GM21390 (cell line): ENCODE measurements around the gene DNMBP.
"Not testable (repeated sequence)": the region's sequence is repeated elsewhere in the genome, so short reads cannot be mapped to it uniquely, and the experiment has no call there.

Experiments used
- ATAC-seq: cut with Tn5 transposase; IDR thresholded peaks from one replicate; pipeline ENCODE4 v1.9.1; 2021; ENCODE audit not compliant: unreplicated experiment

Gene DNMBP

GRCh38 chr10:100020142-100020885 lies 10.6 kb upstream of the DNMBP start:
- ATAC-seq: peak; percentile 86

DNA sequence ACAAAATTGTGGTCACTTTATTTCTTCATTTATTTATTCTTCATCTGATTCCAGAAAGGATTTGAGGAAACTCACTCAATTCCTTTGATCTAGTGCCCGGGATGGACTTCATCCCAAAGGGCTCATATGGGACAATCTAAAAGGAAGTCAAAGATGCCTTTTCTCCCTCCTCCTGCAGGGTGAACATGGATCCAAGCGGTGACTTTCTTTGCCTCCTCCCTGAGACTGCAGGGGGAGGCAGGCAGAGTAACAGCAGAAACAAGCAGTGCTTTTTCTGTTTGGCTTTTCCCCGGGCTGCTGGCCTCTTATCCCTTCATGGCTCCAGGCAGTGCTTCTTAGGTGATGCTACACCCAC lies 10.0 kb upstream of the DNMBP start:
- ATAC-seq: no peak

DNA sequence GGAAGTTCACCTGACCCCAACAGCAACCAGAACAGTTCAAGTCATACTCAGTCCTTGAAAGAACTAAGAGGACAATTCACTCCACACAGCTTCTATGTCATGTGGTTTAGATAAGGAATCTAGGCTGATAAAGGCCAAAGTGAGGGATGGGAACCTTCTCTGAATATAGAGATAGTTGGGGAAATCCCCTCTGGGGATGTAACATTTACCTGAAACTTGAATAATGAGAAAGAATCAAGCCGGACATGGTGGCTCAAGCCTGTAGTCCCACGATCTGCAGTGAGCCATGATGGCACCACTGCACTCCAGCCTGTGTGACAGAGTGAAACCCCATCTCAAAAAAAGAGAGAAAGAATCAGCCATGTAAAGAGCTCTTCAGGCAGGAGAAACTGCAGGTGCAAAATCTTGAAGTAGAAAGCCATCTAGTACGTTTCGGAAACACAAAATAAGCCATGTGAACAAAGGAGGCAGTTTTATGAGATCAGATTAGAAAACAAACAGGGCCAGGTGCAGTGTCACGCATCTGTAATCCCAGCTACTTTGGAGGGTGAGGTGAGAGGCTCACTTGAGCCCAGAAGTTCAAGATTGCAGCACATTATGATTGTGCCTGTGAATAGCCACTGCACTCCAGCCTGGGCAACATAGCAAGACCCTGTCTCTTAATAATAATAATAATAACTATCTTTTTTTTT lies 4.5 kb upstream of the DNMBP start:
- peak; percentile 82 for ATAC-seq

GRCh38 chr10:100013621-100014020 lies 3.9 kb upstream of the DNMBP start:
- ATAC-seq: no peak

GRCh38 chr10:100011906-100012305 lies 2.2 kb upstream of the DNMBP start:
- not testable (repeated sequence) for ATAC-seq

DNA sequence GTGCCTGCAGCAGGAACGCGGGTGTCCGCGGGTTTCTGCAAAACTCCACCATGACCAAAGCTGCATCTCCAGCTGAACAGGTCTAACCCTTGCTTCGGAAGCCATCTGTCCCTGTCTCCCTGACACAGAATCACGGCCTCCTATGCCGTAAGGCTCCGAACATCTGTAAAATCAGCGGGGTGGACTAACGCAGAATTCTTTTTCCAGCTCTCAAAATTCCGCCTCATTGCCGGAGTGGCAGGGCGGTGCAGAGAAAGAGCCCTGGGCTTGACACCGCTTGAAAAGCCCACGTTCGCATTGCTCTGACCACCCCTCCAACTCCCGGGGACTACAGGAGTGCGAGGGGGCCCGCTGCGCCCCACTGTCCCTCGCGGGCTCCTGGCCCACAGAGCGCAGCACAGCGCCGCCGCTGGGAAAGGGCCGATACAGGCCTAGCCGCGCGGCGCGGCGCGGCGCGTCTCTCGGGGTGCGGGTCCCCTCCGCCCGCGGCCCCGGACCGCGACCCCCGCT lies 409 bp downstream of the DNMBP start:
- ATAC-seq: peak; percentile 44

DNA sequence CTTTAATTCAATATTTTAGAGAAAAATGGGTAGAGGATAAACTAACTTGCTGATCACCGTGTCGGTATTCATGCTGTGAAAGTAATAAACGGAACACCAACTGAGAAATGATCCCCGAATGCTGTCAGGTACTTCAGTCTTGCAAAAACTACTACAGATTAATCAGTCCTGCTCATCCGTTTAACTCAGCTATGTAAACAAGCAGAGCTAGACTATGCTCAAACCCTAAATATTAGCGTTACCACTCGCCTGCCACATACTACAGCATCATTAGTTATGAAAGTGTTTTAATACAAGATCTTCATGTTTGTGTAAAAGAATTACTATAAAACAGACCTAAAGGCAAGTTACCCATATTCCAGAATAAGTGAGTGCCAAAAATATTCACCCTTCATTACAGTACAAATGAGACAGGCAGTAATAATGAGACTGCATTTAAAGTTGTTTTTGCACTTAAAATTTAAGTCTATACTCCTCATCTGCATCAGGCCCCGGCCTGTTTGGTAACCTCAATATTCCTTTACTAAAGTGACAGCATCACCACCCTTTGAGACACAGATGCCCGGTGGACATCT lies 952 bp downstream of the DNMBP start:
- no peak for ATAC-seq

DNA sequence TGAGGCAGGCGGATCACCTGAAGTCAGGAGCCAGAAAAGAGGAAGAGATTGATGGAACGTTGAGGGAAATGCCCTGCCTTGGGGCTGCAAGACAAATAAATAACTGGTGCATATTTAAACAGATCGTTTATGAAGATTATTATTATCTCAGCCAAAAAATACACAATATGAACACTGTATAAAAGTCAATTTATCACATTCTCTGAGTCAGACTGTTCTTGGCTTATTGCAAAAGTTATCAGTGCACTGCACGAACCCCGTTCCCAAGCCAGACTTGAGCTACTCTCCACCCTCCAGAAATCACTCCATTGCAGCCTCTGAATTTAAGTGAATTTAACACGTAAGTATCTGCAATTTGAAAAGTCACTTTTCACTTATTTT lies 1.6 kb downstream of the DNMBP start:
- no peak for ATAC-seq

GRCh38 chr10:100007231-100008141 lies 2.3 kb downstream of the DNMBP start:
- no peak for ATAC-seq

- ATAC-seq: no peak
Measured at GRCh38 chr10:100006243-100006886, 3.4 kb downstream of the DNMBP start.

GRCh38 chr10:100004805-100005510 lies 4.8 kb downstream of the DNMBP start:
- no peak for ATAC-seq

DNA sequence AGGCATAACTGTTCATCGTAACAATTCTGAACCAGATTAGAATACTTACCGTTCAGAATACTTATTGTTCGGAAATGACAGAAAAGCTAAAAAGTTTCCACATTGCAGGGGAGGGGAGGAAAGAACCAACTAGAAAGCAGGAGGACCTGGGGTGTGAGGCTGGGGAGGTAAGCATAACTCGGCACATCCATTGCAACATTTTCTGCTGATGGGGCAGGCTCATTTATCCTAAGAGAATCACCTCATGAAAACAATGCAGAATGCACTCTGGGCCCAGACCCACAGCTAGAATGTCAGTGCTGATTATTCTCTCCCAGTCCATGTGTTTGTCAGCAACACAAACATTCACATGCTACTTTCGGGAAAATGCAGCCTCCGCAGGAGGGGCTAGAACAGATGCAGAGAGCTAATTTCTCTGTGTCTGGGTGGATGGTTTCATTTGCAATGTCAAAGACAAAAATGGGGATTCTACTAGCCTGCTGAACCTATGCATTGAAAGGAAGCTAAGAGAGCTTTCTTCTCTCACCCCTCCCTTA lies 9.6 kb downstream of the DNMBP start:
- no peak for ATAC-seq

DNA sequence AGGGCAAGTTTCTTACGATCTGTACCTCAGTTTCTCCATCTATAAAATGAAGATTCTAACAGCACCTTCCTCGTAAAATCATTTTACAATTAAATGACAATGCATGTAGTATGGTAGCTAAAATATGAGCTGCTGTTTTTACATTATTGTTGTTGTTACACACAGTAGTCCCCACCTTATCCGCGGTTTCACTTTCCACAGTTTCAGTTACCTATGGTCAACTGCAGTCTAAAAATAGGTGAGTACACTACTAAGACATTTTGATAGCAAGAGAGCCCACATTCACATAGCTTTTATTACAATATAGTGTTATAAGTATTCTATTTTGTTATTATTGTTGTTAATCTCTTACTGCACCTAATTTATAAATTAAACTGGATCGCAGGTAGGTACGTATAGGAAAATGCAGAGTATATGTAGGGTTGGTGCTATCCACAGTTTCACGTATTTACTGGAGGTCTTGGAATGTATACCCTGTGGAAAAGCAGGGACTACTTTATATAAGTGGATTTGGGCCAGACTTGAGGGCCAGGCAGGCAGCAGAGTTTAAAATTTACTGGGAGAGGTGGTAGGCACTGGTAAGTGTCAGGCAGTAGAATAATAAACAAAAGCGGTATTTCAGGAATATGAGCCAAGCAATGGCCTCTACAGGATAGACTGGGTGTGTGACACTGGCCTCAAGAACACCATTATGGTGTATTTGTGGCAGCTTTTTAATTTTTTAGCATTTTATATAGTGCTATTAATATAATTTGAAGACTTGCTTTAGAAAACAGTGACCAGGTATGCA lies 10.2 kb downstream of the DNMBP start:
- ATAC-seq: no peak

DNA sequence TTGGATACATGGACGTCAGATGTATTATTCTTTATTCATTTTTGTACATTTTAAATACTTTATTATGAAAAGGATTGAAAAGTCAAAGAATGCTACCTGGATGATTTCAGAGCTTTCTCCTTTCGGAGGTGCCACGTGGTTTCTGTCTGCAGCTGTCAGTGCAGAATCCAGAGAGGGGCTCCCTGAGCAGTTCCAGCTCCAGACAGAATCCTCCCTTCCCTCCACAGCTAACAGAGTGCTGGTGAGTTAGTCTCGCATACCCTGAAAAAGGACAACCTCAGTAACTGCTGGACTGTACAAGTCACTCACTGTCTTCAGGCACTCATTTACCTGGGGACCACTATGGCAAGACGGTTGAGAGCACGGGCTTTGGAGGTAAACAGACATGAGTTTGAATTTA lies 10.9 kb downstream of the DNMBP start:
- no peak for ATAC-seq

GRCh38 chr10:99996671-99997648 lies 12.8 kb downstream of the DNMBP start:
- ATAC-seq: no peak

- ATAC-seq: no peak
Measured at GRCh38 chr10:99995713-99996112, 14.0 kb downstream of the DNMBP start.

DNA sequence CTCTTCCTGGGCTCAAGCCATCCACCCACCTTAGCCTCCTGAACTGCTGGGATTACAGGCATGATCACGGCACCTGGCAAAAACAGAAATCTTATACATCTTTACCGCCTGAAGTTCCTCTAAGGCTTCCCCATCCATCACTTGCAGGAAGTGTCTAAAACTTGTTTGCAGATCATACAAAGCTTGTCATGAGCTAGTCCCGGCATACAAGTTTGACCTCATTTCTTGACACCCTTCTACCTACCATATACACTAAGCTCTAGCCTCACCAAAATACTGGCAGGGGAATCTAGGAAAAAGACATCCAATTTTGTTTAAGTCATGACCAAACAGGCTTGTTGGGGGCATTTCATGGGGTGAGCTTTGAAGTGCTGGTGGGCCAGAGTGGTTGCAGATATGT lies 14.5 kb downstream of the DNMBP start:
- ATAC-seq: no peak

GRCh38 chr10:99994801-99995200 lies 14.9 kb downstream of the DNMBP start:
- no peak for ATAC-seq
